GM19099 (cell line): ENCODE data around the gene AKNA.

Experiments
- POLR2A ChIP-seq: IDR thresholded peaks from 3 replicates; pipeline ENCODE4 v1.6.1; 2011; ENCODE audit warnings: low read depth; ENCODE audit not compliant: insufficient read length; ENCODE audit errors: extremely low read depth

AKNA gene

DNA sequence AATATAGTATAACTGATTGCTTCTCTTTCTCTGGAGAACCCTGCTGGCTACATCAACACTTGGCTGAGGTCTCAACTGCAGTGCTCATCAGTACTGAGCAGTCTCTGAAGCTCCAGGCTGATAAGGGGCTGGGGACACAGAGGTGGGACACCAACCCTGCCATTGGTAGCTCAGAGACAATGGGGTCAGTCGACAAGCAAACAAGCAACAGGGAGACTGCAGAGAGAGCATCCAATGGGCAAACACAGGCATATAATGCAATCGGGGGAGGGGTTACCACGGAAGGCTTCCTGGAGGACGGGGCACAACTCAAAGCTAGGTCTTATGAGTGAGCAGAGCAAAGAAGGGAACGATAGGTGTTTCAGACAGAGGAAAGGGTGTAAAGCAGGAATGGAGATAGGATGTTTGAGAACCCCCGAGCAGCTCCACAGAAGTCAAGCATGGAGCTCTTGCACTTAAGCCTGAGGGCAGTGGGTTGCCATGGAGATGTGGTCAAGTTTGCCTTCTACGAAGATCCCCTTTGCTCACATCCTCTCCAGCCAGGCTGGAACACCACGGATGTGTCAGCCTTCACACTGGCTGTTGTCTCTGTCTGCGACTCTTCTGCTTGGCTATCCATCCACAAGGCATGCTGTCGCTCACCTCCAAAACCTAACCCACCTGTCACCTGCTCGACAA is 21.5 kb upstream of the AKNA start:
- TF ChIP-seq POLR2A, result no peak

DNA sequence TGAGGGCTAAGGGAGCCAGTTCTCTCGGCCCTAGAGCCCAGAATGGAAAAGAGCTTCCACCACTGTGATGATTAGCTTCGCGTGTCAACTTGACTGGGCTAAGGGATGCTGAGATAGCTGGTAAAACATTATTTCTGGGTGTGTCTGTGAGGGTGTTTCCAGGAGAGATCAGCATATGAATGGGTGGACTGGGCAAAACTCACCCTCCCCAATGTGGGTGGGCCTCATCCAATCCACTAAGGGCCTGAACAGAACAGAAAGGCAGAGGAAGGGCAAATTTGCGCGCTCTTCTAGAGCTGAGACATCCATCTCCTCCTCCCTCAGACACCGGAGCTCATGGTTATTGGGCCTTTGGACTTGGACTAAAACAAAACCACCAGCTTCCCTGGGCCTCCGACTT is 20.9 kb upstream of the AKNA start:
- TF ChIP-seq POLR2A, result no peak

DNA sequence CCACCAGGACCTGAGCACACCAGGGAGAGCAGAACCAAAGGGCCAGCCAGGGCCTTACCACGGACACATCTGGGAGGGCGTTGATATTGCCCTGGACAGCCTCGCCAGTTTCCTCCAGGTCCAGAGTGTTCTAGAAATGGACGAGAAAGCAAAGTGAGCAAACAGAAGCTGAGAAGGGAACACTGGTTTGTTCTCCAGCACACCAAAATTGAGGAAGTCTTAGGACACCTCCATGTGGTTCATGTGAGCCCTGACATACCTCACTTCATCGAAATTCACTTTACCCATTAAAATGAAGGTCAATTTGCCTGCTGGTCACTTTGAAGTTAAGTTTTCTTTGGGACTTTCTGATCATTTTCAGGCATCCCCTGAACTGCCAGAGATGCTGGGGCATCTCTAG is 20.1 kb upstream of the AKNA start:
- TF ChIP-seq POLR2A, result no peak

DNA sequence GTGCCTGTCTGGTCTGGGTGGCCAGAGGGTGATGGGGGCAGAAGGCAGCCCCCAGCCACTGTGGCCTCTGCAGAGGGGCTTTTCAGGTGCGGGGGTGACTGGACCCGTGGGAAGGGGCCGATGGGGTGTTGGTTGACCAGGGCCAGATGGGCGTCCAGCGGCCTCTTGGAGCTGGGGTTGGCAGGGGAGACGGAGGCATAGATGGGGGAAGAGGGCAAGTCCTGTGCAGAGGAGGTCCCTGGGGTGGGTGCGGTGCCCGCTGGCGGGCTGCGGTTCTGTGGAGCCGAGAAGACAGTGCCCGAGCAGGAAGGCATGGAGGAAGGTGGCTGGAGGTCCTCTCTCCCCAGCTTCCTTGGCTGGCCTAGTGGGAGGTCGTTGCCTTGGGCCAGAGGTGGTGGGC is 18.7 kb upstream of the AKNA start:
- TF ChIP-seq POLR2A, result no peak

DNA sequence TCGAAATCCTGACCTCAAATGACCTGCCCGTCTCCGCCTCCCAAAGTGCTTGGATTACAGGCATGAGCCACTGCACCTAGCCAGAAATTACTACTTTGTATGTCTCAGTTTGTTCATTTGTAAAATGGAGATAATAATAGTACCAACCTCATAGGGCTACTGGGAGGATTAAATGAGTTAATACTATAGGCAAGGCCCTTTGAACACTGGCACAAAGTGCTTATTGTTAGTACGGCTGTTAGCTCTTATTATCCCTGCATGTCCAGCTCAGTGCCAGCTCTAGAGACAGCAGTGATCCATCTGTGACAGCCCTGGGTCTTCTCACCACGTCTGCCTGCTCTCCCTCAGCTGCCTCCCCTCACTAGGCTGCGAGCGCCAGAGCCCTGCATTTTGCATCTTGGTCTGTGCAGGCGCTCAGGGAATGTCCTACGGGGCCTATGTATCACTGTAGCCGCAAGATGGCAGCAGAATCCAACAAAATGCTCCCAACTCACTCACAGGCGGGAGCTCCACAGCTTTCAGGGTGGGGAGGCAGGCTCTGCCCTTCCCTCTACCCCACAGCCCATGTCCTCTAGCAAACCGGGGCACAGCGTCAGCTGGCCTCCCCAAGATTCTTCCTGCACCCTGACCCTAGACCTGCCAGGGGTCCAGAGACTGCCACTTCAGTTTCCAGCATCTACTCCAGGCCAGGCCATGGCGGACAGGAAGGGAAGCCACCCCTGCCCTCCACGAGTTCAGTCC is 17.7 kb upstream of the AKNA start:
- TF ChIP-seq POLR2A, result no peak

DNA sequence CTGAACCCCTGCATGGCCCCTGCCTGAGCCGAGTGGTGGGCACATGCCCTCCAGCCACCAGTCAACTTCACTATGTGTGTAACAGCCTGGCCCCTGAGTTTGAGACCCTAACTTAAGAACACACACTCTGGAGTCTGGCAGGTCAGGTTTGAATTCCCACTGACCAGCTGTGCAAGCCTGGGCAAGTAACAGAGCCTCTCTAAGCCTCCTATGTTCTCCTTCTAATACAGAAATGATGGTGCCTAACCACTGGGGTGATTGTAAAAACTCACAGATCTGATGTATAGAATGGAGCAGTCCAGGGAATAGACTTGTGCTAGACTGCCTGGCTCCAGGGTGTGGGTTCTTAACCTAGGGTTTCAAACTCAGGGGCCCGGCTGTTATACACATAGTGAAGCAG is 16.7 kb upstream of the AKNA start:
- no peak for TF ChIP-seq POLR2A

DNA sequence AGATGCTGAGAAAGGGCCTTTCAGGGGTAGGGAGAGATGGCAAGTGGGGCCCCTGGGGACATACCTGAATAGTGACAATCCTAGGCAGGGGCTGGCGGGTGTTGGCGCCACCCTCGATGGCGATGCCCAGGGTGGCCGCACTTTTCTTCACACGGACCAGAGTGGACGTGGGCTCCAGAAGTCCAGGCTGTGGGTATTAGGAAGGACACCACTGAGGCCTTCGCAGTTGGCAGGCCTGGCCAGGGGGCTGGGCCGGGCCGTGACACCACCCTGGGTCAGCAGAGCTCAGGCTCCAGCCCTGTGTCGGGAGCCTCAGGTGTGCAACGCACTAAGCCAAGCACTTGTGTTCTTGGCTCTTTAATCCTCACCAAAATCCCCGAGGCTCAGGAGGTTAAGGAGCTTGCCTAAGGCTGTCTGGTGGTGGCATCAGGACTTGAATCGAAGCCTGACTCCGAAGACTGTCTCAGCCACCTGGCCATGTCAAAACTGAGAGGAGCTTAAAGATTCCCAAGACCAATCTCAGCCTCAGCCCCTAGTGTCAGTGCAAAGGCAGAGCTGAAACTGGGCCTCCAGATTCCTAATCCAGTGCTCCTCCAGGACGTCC is 15.5 kb upstream of the AKNA start:
- no peak for TF ChIP-seq POLR2A

DNA sequence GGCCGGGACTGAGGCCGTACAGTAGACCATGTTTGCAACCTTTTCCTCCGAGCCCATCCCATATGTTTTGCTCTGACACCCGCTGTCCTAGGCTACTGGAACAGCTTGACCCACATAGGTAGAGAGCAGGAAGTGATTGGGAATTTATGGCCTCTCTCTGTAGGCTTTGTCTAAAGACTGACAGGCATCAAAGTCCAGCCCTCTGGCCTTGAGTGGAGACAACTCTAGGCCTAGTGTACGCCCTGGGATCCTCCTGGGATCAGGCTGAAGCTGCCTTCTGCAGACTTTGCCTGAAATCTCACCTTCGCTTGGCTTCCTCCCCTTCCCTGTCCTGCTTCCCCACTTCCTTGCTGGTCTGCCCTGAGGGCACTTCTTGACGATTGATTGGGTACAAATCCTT is 13.6 kb upstream of the AKNA start:
- no peak for TF ChIP-seq POLR2A

DNA sequence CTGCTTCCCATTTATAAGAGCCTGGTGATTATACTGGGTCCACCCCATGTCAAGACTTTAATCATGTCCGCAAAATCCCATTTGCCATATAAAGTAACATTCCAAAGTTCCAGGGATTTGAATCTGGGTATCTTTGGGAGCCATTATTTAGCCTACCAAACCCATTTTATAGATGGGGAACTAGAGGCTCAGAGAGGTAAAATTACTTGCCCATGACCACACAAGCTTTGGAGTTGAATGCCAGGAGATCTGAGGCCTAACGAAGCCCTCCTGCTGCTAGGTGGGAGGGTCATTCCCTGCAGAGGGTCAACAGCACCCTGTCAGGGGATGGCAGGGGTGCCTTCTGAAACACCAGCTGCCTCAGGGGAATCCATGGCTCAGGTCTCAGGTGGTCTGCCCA is 13.0 kb upstream of the AKNA start:
- no peak for TF ChIP-seq POLR2A

DNA sequence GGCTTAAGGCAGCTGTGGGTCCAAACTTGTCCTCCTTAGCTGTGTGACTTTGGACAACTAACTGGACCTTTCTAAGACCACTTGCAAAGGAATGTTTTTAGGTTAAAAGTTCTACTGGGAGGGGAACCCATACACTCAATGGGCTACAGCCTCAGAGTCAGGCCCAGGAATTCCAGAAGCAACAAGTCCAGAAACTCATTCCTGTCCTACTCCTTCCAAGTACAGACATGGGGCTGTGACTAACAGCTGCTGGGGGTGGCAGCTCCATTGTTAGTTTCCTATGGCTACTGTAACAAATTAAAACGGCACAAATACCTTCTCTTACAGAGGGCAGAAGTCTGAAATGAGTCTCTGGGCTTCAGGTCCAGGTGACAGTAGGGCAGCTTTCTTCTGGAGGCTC is 12.4 kb upstream of the AKNA start:
- no peak for TF ChIP-seq POLR2A

DNA sequence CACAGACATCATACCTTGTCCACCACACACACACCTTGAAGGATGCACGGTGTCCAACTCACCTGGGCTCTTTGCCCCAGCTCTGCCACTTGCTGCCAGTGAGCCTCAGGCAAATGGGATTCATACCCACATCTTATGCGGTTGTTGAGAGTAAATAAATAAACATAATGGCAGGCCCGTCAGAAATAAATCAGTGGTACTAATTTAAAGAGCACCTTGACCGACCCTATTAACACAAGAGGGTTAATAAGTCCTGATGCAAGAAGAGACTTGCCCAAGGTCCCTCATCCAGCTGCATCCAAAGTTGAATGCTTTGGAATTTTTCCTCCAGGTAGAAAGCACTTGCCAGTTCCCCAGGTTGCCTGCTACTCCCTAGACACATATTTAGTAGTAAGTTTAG is 11.6 kb upstream of the AKNA start:
- no peak for TF ChIP-seq POLR2A

DNA sequence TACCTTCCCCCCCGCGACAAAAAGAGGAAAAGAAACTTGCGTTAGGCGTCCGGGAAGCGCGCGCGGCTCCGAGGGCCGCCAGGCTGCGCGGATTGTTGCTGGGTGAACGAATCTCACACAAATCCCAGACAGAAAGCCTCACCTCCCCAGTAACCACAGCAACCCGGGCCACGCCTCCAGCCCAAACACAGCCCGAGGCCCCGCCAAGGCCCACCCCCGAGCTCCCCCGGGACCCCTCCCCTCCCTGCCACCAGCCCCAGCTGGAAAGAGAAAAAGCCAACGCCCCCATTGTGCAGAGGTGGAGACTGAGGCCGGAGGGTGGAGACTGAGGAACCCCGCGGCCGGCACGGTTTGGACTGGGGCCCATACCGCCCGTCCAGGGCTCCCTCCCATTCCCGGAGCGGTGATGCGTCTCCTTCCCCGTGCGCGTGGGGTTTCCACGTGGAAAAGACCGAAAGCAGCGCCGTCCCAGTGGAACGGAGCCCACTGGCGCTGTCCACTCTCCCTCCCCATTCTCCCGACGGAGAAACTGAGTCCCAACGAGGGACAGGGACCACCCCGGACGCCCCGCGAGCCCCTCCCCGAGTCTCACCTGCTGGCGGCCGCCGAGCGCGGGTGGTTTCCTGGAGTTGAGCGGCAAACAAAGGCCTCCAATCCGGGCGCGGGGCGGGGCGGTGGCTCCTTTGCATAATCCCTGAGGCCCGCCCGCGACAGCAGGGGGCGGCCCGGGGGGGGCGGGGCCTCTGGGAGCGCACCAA is 10.2 kb upstream of the AKNA start:
- peak; percentile 58 for TF ChIP-seq POLR2A

DNA sequence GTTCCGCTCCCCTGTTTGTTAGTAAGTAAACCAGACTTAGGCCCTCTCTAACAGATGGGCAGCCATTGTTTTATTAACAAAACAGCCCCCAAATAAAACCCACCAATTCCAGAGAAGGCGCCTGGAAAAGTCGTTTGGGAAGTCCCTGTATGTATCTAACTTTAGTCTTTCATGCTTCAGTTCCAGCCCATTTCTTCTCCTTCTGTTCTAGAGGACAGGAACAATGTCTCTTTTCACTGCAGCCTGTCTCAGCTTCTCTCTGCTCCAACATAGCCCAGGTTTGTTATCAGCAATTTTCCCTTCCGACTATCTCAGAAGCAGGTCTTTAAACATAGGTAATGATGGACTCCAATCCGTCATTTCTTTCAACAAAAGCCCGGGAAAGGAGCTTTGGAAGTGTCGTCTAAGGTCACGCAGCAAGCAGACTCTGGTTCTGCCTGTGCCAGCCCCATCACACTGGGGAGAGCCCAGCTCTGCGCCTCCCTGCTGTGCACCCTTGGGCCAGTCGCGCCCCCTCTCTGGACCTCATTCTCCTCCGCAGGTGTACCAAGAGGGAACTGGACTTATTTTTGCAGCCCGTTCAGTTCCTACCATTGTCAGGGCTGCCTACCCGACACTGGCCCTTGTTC is 9.6 kb upstream of the AKNA start:
- TF ChIP-seq POLR2A, result peak; percentile 52

DNA sequence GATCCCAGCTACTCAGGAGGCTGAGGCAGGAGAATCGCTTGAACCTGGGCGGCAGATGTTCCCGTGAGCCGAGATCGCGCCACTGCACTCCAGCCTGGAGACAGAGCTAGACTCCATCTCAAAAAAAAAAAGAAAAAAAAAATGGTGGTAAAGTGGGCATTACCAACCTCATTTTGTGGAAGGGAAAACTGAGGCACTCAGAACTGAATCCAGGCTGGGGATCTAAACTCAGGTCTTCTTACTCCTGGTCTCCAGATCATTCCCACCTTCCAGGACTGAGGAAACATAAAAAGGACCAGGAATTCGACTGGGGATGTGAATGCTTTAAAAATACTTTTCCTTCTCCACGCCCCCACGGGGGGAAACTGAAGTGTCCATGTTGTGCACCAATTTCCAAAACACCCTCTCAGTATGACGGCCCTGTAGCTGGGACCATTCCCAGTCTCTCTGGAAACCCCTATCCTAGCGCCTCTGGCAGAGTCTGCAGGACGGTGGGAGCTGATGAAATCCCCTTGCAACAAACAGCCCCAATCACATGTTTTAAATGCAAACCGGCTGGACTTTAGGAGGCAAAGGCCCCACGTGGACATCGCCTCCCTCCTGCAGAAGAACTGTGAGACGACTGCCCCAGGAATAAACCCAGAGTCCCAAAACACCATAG is 8.9 kb upstream of the AKNA start:
- TF ChIP-seq POLR2A, result no peak

DNA sequence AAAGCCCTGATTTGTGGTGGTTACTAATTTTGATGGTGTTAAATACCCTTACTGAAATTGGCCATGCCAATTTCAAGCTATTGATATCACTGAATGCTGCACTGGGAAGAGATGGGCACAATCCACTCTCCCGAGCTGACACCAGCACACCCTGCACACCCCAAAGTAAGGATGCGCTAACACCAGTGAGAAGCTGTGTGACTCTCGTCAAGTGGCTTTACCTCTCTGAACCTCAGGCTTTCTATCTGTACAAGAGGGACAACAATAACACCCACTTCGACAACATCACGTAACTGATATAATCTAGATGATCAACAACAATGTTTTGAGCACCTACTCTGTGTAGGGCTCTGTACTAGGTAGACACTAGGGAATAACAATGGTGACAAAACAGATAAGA is 8.0 kb upstream of the AKNA start:
- TF ChIP-seq POLR2A, result no peak

DNA sequence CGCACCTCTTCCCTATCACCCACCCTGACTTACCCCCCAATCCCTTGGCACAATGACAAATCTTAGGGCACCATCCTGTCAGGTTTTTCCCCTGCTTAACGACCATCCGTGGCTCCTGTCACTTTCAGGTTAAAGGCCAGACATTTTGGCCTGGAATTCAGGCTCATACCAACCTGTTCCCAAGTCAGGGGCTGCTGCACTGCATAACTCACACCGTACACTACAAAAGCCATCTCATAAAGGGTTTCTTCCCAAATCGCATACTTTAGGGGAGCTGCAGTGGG is 7.5 kb upstream of the AKNA start:
- no peak for TF ChIP-seq POLR2A
